Loucy (cell line): Measurements from ENCODE around the gene DDX17.
A peak's percentile ranks its signal among the peaks of the same experiment; 100 is the strongest.

Source experiments
- H2AFZ ChIP-seq: fragments of 200-600 bp; sonication (generic); 2 replicates; pipeline ENCODE4 v1.6.0; 2016; ENCODE audit warnings: antibody characterized with exemption, mild to moderate bottlenecking, low read length, moderate library complexity
- H3F3A ChIP-seq: fragments of 200-600 bp; 2 replicates; pipeline ENCODE4 v1.6.0; 2016; ENCODE audit warnings: antibody characterized with exemption, low read depth, mild to moderate bottlenecking
- H3K27me3 ChIP-seq: fragments of 200-600 bp; sonication (generic); 2 replicates; pipeline ENCODE4 v1.6.1; 2014; ENCODE audit warnings: low read length, mild to moderate bottlenecking; ENCODE audit not compliant: insufficient read depth, poor library complexity, severe bottlenecking
- H3K36me3 ChIP-seq: fragments of 200-600 bp; sonication (generic); 2 replicates; pipeline ENCODE4 v1.6.1; 2016; ENCODE audit warnings: low read length; ENCODE audit not compliant: insufficient read depth
- H3K4me1 ChIP-seq: fragments of 200-600 bp; sonication (generic); 2 replicates; pipeline ENCODE4 v1.5.1; 2014; ENCODE audit warnings: low read length, mild to moderate bottlenecking; ENCODE audit not compliant: insufficient read depth, poor library complexity, severe bottlenecking
- H3K4me2 ChIP-seq: fragments of 200-600 bp; sonication (generic); 2 replicates; pipeline ENCODE4 v1.6.0; 2014; ENCODE audit warnings: antibody characterized with exemption, low read length, low read depth, mild to moderate bottlenecking; ENCODE audit not compliant: poor library complexity, severe bottlenecking
- H3K4me3 ChIP-seq: fragments of 200-600 bp; sonication (generic); 2 replicates; pipeline ENCODE4 v1.5.1; 2014; ENCODE audit warnings: low read length, mild to moderate bottlenecking, mixed read lengths; ENCODE audit not compliant: poor library complexity, severe bottlenecking
- H3K79me2 ChIP-seq: fragments of 200-600 bp; sonication (generic); 2 replicates; pipeline ENCODE4 v1.6.1; 2014; ENCODE audit warnings: low read length; ENCODE audit not compliant: insufficient read depth
- H3K9ac ChIP-seq: fragments of 200-600 bp; sonication (generic); 2 replicates; pipeline ENCODE4 v1.6.0; 2014; ENCODE audit warnings: mild to moderate bottlenecking, low read depth, low read length, moderate library complexity; ENCODE audit not compliant: poor library complexity, severe bottlenecking
- H3K9me2 ChIP-seq: fragments of 200-600 bp; sonication (generic); replicated peaks from 2 replicates; pipeline ENCODE4 v1.6.1; 2016; ENCODE audit warnings: low read depth, low read length, mixed read lengths
- H3K9me3 ChIP-seq: fragments of 200-600 bp; sonication (generic); 2 replicates; pipeline ENCODE4 v1.6.1; 2014; ENCODE audit warnings: mild to moderate bottlenecking, antibody characterized with exemption, low read length, low read depth; ENCODE audit not compliant: insufficient read depth
- H4K20me1 ChIP-seq: fragments of 200-600 bp; sonication (generic); 2 replicates; pipeline ENCODE4 v1.6.0; 2014; ENCODE audit warnings: antibody characterized with exemption, low read length, mild to moderate bottlenecking; ENCODE audit not compliant: insufficient read depth, poor library complexity, severe bottlenecking
- EZH2phosphoT487 ChIP-seq: fragments of 200-600 bp; IDR thresholded peaks from 2 replicates; pipeline ENCODE4 v1.6.1; 2018; ENCODE audit warnings: antibody characterized with exemption, mild to moderate bottlenecking, moderate library complexity, borderline replicate concordance
- TF ChIP-seq, protein P1 (sequence below): fragments of 200-600 bp; sonication (generic); conservative IDR thresholded peaks from 2 replicates; pipeline ENCODE4 v1.5.1; 2014; ENCODE audit warnings: mild to moderate bottlenecking, antibody characterized with exemption, low read length

DDX17 gene

DNA sequence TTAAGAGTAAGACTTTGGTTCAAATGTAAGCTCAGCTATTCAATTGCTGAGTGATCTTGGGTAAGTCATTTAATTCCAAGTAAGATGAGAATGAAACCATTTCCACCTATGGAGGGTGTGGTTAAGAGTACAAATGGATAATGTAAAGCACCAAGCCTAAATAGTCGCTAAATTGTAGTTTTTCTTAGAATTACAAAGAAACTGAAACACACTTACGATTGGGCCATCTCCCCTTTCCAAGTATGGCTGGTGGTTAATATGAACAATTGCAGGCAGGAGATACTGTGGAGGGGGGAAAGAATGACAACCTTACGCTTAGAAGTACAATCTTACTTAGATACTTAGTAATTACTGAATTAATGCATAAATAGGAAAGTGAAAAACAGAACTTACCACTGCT lies 8.2 kb downstream of the DDX17 start:
- peaks cover 84% of the 10 kb centered on the region for H3K36me3 ChIP-seq
- peaks cover 95% of the 10 kb centered on the region for H4K20me1 ChIP-seq
- TF ChIP-seq EZH2phosphoT487, result no peak
- TF ChIP-seq, protein P1, sequence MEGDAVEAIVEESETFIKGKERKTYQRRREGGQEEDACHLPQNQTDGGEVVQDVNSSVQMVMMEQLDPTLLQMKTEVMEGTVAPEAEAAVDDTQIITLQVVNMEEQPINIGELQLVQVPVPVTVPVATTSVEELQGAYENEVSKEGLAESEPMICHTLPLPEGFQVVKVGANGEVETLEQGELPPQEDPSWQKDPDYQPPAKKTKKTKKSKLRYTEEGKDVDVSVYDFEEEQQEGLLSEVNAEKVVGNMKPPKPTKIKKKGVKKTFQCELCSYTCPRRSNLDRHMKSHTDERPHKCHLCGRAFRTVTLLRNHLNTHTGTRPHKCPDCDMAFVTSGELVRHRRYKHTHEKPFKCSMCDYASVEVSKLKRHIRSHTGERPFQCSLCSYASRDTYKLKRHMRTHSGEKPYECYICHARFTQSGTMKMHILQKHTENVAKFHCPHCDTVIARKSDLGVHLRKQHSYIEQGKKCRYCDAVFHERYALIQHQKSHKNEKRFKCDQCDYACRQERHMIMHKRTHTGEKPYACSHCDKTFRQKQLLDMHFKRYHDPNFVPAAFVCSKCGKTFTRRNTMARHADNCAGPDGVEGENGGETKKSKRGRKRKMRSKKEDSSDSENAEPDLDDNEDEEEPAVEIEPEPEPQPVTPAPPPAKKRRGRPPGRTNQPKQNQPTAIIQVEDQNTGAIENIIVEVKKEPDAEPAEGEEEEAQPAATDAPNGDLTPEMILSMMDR, result no peak
- H3K4me2 ChIP-seq, result peak overlapping the region; percentile 64
- H3K9me2 ChIP-seq, result no peaks in the 10 kb centered on the region
- no peak overlapping the region for H3K4me3 ChIP-seq
- no peaks in the 10 kb centered on the region for H3F3A ChIP-seq
- peaks cover 98% of the 10 kb centered on the region for H3K79me2 ChIP-seq
- H3K27me3 ChIP-seq, result no peaks in the 10 kb centered on the region
- no peaks in the 10 kb centered on the region for H3K9me3 ChIP-seq
- H3K9ac ChIP-seq, result no peak overlapping the region
- peaks cover 48% of the 10 kb centered on the region for H3K4me1 ChIP-seq
- H2AFZ ChIP-seq, result no peak overlapping the region

DNA sequence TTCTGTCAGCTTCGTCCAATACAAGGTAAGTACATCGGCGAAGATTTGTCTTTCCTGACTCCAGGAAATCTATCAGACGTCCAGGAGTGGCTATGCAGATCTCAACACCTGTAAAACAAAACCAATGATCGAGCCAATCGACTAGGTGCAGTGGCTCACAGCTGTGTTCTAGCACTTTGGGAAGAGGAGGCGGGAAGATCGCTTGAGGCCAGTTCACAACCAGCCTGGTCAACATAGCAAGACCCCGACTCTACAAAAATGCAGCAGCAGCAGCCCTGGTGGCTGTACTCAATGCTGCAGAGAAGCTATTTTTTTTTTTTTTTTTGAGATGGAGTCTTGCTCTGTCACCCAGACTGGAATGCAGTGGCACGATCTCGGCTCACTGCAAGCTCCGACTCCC lies 11.2 kb downstream of the DDX17 start:
- Histone ChIP-seq H3F3A (peaks cover 3% of the 10 kb centered on the region), H3K9me3 (no peaks in the 10 kb centered on the region), H3K4me3 (no peak overlapping the region), H3K4me2 (no peak overlapping the region), H3K9me2 (no peaks in the 10 kb centered on the region), H3K36me3 (peaks cover 96% of the 10 kb centered on the region), H3K27me3 (no peaks in the 10 kb centered on the region), H3K9ac (no peak overlapping the region), H3K79me2 (peaks cover 75% of the 10 kb centered on the region), H4K20me1 (peaks cover 87% of the 10 kb centered on the region), H2AFZ (no peak overlapping the region), H3K4me1 (peaks cover 31% of the 10 kb centered on the region)
- TF ChIP-seq, protein P1, result no peak
- no peak for TF ChIP-seq EZH2phosphoT487

DNA sequence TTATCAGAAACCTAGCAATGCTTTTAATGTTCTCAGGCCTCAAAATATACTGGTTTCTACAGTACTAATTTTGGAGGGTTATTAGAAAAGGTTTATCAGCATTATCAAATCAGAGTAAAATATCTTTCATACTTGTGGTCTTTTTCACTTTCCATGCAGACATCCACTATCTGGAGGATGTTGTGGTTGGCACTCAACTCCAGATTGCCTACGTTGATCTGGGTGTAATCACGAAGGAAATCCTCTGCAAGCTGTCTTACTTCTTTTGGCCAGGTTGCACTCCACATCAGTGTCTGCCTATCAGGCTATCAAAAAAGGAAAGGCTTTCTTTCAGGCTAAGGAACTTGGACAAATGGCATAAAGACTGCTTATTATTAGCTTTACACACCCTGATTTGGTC lies 11.6 kb downstream of the DDX17 start:
- Histone ChIP-seq H3K79me2 (peaks cover 71% of the 10 kb centered on the region), H3K4me2 (no peak overlapping the region), H4K20me1 (peaks cover 87% of the 10 kb centered on the region), H3K9ac (no peak overlapping the region), H3K36me3 (peaks cover 96% of the 10 kb centered on the region), H3F3A (peaks cover 3% of the 10 kb centered on the region), H2AFZ (no peak overlapping the region), H3K27me3 (no peaks in the 10 kb centered on the region), H3K4me3 (no peak overlapping the region), H3K9me2 (no peaks in the 10 kb centered on the region), H3K4me1 (peaks cover 29% of the 10 kb centered on the region), H3K9me3 (no peaks in the 10 kb centered on the region)
- TF ChIP-seq, protein P1, result no peak
- TF ChIP-seq EZH2phosphoT487, result no peak
